Gastroesophageal sphincter (tissue), 3 donors: ENCODE results near the gene RNF175.

ENCODE experiments used
- CTCF ChIP-seq, 4 experiments: fragments of 200-600 bp in 2 of 4; fragments of 450-650 bp in 2 of 4; sonication (generic) in 1 of 4; IDR thresholded peaks; one replicate each; pipeline ENCODE4 v1.5.1; 2017 to 2019; ENCODE audit warnings: antibody characterized with exemption in 4 of 4, mild to moderate bottlenecking in 2 of 4, moderate library complexity in 2 of 4
- EP300 ChIP-seq: sonication (generic); formaldehyde crosslinking; IDR thresholded peaks from one replicate; pipeline ENCODE4 v1.6.1; 2017; ENCODE audit warnings: antibody characterized with exemption, mild to moderate bottlenecking
- POLR2A ChIP-seq, 2 donors: fragments of 450-650 bp; IDR thresholded peaks; one replicate each; pipeline ENCODE4 v1.6.1; 2017; ENCODE audit warnings: antibody characterized with exemption in 2 of 2, mild to moderate bottlenecking in 2 of 2, moderate library complexity in 1 of 2
- POLR2AphosphoS5 ChIP-seq: sonication (generic); formaldehyde crosslinking; IDR thresholded peaks from one replicate; pipeline ENCODE4 v1.6.1; 2017; ENCODE audit warnings: antibody characterized with exemption

- TF ChIP-seq CTCF (IDR thresholded peaks at IDR 0.05) (no peak), POLR2AphosphoS5 (no peak), POLR2A (IDR thresholded peaks at IDR 0.05) (no peak), EP300 (no peak)
Observed at GRCh38 chr4:153788051-153788412, 28.2 kb upstream of the RNF175 start.
